Measurements from ENCODE around the gene TMCC2. TPM values are rescaled to one million over a fixed set of nuclear protein-coding genes. Genes with fewer than 3 reads are reported as not detected.

TMCC2 gene
- total RNA-seq, 1 donor from 2014 or later, result 2.8 TPM

DNA sequence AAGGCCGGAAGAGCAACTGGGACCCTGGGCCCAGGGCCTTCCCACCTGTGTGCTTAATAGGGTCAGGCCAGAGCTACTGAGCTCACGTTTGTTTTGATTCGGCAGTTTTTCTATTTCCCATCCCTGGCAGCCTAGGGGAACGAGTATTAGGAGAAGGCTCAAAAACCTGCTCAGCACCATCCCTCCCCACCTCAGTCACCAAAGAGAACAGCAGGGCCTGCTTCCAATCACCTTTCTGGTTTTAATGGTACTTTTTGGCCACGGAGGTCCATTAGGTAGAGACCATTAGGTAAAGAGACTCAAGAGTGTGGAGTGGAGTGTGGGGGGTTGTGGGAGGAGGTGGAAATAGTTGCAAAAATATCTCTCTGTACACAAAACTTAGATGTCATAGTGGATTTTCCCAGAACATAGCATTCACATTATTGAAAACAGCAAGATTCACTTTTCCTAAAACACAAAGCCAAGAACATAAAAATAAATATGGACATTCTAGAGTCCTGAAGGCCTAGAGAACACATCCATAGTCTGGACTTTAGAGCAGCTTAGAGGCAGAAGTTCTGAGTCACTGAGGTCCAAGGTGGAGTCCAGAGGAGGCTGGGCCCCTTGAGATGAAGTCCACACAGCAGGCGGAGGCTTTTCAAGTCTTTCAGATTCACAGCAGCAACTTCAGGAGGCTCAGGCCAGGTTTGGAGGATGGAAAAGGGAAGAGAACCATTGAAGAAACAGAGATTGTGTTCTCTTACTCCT, 74.3 kb downstream of the TMCC2 start:
- DNase-seq (ENCODE audit: low spot score), result no peak

DNA sequence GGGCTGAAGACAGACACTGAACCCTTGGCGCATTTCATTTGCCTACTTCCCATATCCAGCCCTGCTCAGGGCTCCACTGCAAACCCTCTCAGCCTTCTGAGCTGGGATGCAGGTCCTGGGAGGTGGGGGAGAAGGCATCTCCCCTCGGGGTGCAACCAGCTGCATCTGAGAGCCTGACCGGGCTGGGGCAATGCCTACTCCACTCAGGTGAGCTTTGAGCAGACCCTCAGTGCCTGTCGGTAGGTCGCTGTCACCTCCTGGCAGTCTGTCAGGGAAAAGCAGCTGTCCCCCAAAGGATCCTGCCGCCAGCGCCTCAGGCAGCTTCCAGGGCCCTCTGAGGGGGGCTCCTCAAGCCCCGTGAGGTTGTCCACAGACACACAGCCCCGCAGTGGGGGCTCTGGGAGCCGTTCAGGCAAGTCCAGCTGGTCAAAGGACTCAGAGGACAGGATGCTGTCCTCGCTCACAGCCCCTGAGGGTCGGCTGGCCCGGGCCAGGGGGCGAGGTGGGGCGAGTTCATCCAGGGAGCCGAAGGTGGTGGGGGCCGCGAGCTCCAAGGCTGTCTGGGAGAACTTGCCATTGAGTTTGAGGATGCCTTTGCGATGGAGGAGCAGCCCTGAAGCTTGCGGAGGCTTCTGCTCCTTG, 75.6 kb downstream of the TMCC2 start:
- no peak for DNase-seq (ENCODE audit: low spot score)

DNA sequence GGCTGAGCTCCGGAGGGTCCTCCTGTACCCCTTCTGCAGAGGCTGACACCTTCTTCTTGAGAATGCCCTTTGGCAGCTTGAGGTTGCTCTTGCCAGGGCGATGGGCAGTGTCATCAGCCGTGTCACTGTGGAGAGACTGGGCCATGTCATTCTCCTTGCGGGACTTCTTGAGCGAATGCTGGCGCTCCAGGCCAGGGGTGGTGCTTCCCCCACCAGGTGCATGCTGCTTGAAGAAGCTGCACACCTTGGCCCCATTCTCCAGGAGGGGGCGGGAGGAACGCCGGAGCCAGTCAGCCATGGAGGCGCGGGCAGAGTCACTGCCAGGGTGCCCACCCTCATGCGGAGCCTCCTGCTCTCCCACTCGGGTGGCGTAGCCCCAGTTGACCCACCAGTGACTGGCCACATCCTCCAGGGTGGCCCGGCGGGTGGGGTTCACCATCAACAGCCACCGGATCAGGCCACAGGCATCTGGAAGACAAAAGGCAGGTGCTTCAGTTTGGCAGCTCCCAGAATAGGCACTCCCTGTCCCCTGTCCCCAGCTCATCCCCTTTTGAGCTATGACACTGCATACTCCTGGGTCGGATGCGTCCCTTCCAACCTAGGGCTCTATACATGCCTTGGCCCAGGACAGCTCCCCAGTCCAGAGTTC, 76.4 kb downstream of the TMCC2 start:
- DNase-seq (ENCODE audit: low spot score), result no peak

DNA sequence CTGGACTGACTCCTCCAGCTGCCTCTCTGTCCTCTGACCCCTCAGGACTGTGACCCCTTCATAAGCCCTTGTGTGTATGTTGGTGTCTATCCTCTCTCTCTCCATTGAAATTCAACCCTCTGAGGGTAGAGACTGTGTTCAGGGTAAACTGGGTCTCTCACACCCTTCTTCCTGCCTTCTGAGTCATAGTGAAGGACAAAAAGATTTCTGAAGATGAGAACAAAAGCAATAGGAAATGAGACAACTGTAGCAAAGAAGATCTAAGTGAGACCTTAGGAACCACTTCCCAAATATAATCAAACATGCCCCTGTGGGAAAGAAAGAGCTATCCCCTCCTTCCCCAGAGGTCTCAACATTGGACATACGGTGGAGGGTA, 76.9 kb downstream of the TMCC2 start:
- no peak for DNase-seq (ENCODE audit: low spot score)

DNA sequence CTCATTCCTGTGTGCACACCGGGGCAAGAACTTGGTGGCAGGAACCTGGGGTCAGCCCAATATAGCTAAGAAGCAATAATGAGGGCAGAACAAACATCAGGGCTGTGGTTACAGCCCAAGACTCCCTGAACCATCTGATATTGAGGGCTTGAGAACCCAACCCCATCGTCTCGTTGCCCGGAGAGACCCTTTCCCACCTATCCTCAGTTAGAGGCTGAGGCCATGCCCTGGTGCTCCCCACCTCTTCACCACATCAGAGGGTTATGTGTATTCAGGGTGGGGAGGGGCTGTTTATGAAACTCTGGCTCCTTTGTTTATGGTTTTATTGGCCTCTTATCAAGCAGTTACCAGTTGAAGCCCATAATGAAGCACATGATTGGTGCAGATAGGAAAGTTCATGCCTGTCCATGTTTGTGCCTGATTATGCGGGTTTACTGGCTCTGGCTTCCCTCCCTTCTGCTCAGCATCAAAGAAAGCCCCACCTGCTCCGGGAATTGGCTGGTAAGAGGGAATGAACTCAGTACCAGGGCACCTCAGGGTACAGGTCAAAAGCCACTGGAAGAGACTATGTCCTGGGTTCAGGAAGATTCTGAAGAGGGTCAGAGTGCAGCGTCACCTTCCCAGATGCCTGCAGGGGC, 79.3 kb downstream of the TMCC2 start:
- DNase-seq (ENCODE audit: low spot score), result no peak

DNA sequence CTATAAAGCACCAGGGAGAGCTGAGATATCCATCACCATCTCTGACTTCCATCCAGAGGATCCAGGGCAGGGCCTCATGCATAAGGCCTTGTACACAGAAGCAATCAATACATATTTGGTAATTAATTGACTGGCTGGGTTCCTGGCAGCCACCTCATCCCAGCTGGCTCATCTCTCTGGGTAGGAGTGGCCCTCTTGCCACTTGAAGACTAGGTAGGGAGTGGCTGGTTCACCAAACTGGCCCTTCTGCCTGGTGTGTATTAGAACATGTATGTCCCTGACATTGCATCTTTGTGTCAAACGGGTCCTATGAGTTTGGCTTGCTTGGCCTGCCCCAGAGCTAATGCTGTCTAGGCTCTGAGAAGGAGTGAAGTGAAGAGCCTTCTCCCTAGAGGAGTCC, 82.0 kb downstream of the TMCC2 start:
- peak; percentile 74 for DNase-seq (ENCODE audit: low spot score)

DNA sequence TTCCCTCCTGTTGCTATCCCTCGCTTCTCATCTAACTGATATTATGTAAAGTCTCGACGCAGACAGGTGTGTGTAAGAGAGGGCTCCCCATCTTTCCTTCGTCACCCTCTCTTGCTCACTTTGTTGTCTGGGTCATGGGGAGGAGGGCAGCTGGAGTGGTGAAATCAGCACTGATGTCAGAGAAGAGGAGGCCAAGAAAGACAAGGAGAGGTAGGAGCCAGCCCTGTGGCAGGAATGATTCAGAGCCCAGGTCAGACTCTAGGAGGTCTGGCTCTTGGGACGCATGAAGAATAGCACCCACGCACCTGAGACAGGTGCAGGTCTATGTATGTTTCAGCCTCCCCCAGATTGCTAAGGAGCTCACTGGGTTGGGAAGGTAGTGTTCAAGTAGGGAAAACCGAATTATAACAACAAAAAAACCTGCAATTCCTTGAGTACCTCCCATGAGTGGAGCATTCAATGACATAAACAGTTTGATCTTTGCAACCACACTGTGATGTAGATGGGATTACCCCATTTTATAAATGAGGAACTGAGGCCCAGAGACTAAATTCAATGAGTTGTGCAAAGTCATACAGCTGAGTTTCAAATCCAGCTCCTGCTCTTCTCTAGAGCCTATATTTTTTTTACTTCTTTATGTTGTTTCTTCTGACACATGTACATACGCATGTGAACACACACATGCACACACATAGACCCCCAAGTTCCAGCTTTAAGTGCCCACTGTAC, 83.4 kb downstream of the TMCC2 start:
- no peak for DNase-seq (ENCODE audit: low spot score)

DNA sequence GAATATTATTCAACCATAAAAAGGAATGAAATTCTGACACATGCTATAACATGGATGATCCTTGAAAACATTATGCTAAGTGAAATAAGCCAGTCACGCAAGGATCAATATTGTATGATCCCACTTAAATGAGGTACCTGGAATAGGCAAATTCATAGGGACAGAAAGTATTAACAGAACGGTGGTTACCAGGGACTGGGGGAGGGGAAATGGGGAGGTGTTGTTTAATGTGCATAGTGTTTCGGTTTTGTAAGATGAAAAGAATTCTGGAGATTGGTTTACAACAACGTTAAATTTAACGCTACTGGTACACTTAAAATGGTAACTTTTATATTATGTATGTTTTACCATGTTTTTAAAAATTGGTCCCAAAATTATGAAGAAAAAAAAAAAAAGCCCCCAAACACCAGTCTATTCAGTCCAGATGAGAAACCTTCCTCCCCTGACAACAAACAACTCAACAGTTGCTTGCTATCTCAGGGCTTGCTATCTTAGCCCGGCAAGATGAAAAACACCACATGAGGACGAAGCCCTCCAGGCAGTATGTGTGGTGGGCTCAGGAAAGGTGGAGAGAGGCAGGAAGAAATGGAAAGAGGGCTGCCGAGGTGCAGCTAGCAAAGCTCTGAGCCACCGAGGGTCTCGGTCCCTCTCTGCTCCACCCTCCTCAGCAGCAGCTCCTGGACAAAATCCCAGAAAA, 85.3 kb downstream of the TMCC2 start:
- no peak for DNase-seq (ENCODE audit: low spot score)

DNA sequence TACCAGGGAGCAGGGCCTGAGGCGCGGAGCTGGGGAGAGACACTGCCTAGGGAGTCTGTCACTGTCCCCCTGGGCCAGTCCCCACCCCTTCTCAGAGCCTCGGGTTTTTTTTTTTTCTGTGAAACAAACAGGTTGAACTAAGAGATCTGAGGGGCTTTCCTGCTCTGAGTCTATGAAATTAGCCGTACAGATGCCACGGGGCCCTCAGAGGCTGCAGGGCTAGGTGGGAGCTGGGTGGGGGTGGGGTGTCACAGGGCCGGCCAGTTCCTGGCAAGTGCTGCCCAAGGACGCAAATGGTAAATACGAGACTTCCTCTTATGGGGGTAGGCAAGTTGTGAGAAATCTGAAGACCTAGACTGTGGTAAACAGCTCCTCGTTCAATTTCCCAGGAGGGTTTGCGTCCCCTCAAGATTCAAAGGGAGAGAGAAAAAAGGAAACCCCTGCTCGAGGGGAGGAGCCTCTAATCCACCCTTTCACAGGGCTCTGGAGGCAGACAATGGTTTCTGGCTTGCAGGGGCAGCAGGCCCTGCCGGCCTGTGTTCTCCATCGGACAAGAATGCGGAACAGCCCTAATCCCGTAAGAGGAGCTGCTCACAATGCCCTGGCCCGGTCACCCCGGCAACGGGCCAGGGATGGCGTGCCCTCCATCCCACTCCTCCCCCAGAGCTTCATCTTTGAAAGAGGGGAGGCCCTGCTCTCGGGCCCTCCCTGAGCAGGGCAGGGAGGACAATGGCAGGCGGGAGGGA, 86.0 kb downstream of the TMCC2 start:
- peak; percentile 67 for DNase-seq (ENCODE audit: low spot score)

DNA sequence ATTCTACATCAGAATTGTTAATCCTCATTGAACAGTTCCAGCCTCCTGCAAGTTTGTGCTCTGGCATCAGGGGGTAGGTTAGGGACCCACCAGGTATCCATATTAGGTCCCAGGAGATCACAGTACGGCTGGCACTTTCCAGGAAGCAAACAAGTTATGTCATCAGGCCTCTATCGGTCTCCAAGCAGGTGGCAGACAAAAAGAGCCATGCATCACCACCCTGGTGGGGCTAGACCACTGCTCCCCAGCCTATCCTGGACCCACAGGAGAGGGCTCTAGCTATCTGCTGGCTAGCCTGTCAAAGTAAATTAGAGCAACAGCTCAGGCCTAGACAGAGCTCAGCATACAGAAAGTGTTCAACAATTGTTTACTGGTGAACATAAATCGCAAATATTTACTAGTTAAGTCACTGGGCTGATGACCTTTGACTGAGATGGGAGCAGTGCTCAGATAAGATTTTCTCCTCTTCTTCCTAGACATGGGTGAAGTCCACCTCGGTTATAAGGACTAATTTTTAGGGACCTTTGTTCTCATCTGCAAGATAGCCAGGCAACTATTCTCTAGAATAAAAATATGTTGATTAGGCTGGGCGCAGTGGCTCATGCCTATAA, 87.4 kb downstream of the TMCC2 start:
- no peak for DNase-seq (ENCODE audit: low spot score)

DNA sequence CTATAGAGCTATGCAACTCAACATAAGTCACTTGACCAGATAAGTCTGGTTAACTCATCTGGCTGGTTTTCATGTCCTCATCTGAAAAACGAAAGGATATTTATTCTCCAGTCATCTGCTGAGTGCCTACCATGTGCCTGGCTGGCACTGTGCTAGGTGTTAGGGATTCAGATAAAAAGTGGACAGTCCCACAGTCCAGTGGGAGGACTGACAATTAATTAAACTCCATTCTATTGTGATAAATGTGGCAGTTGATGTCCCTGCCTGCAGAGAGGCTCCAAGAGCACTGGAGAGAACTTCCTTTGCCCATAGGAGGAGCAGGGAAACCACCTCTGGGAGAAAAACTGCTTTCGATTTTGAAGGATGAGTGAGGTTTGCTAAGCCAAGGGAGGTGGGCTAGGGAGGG, 88.4 kb downstream of the TMCC2 start:
- DNase-seq (ENCODE audit: low spot score), result no peak

DNA sequence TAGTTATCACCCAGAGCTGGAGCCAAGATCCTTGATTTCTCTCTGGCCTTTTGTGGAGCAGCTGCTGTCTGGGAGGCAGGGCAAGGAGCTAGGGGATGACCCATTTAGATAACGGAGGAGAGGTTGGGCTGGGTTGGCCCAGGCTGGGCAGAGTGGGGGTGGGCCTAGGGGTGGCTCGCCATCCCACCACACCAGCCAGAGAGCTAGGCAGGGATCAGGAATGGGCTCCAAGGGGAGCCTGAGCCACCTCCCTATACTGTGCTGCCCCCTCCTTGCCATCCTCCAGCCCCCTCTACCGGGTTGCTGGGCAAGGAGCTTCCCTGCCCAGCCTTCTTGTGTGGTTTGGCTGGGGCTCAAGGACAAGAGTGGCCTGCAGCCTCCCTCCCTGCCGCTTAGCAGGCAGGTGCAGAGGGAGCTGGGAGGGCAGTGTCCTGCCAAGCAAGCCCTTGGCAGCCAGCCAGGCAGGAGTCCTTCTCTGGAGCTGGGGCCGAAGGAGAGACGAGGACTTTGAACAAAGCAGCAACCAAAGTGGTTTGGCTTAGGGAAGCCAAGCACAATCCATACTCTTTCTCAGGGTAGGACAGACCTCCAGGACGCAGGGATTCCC, 89.7 kb downstream of the TMCC2 start:
- peak; percentile 94 for DNase-seq (ENCODE audit: low spot score)

DNA sequence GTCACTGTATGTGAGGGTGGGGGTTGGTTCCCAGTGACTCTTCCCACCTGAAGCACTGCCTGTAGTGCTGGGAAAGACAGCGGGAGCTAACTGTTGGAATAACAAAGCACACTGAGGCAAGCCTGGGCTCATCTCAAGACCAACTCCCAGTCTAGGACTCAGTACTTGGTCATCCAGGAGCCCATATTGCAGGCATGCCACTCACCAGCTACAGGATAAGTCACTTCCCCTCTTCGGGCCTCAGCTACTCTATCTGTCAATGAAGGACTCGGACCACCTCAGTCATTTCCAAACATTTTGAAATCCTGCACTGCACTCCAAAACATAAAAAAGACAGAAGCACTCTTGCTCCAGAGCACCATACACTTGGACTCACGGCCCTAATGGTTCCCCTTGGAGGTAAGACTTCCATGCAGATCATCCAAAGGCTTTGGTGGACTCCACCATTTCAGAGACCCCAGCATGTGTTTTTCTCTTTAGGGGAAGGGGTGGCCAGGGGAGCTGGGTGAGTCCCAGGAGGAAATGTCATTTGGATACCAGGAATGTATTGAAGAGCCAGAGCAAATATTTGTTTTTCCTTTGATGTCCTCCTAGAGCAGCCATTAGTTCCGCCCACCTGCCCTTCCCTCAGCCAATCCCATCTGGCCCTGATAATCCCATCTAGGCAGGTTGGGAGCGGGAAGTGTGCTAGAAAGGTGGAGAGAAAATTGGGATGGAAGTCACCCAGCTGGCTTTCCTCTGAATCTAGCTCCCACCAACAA, 90.7 kb downstream of the TMCC2 start:
- DNase-seq (ENCODE audit: low spot score), result no peak

DNA sequence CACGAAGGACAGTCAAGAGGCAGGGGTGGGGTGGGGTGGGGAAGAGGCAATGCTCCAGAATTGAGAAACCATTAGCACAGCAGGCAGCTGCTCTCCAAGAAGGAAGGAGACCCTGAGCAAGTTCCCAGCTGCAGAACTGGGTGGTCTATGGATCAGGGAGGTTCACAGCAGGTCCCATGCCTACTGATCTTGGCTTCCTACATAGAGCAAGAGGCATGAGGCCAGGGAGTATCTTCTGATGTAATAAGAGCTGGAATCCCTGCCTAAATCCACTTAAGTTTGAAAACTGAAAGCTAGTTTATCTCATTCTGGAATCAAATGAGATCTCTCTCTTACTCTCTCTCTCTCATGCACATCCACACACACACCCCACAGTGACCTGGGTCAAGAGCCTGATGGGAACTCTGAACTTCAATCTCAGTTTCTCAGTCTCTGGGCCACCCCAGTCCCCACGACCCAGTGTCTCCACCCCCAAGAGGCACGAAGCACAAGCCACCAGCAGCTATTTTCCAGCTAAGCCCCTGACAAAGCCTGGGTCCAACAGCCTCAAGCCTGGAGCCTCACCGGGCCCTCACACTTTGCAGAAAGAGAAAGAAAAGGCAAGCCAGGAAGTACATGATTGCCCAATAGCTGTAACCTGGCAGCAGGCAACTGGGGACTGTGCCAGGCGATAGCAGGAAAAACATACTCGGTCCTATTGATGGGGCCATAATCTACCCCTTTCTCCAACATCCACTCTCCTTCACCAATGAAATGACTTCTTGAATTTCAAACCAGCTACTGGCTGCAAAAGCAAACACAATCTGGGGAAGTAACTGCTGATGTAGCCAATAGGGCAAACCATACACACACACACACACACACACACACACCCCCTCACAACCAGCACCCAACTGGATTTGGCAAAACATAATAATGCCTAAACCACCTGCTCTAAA, 91.6 kb downstream of the TMCC2 start:
- DNase-seq (ENCODE audit: low spot score), result peak; percentile 83

DNA sequence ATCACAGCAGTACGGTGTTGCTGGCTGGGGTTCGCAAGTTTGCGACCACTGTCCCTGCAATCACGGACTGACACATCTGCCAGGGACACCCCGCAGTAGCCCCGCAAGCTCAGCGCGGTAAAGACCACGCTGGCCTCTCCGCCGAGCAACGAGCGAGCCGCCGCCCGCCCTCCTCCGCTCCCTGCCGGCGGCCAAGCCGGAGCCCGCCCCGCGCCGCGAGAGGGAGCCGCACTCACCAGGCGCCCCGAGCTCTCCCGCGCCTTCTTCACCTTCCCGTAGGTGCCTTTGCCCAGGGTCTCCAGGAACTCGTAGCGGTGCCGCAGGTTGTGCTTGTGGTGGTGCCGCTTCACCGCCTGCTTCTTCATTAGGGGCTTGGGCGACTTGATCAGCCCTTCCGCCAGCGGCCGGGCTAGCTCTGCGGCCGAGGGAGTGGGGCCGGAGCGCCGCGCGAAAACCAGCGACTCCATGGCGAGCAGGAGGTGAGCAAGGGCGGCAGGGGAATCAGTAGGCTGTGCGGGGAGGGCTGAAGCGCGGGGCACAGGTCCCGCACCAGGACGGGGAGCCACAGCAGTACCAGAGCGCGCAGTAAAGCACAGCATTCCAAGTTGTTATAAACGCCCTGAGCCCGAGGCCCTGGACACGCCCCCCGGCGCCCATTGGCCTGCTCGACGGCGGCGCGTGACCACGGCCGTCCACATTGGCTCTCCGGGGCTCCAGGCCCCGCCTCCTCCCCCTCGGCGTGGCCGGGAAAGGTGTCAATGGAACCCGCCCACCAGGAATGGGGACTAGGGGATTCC, 93.6 kb downstream of the TMCC2 start, which contains the start of gene NUAK2:
Gene NUAK2, minus strand, starts transcription at position 584 of the 797 bp plus-strand sequence. Its CDS starts 117 bp downstream, at position 467.
- peak; percentile 91 for DNase-seq (ENCODE audit: low spot score)

DNA sequence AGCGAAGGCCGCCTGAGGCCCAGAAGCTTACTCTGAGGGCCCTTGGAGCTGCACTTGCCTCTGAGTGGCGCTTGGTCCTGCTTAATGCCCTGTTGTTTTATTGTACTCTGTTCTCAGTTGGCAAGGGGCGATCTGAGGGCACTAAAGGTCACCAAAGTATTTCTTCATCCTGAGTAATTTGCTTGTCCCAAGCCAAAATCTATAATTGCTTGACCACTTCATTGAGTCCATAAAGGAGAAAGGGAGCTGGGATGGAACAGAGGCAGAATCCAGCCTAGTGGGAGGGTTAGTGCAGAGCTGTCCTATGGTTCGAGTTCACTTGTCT, 94.2 kb downstream of the TMCC2 start:
- no peak for DNase-seq (ENCODE audit: low spot score)

All from mucosa of gallbladder (tissue), 1 donor.